Stimulated activated CD8-positive, alpha-beta memory T cell treated with anti-CD3 and anti-CD28 coated beads, Interleukin-4, amount 100 ng/mL, for 48 hours (primary cell): Measurements from ENCODE around the gene POLD4.
A peak's percentile ranks its signal among the peaks of the same experiment; 100 is the strongest.

ENCODE experiments used
- DNase-seq: peaks from one replicate; pipeline ENCODE4 v3.0.0-alpha.2; 2020

POLD4 gene

GRCh38 chr11:67314218-67314617 lies 39.1 kb downstream of the POLD4 start:
- DNase-seq = no peak

- DNase-seq = no peak
Observed at GRCh38 chr11:67313125-67313890, 40.0 kb downstream of the POLD4 start.

- peak; percentile 50 for DNase-seq
Observed at GRCh38 chr11:67312187-67313021, 40.9 kb downstream of the POLD4 start.

- DNase-seq = no peak
Observed at GRCh38 chr11:67311556-67312082, 41.7 kb downstream of the POLD4 start.

GRCh38 chr11:67311051-67311555 lies 42.2 kb downstream of the POLD4 start:
- DNase-seq = no peak

GRCh38 chr11:67310246-67311050 lies 42.9 kb downstream of the POLD4 start:
- no peak for DNase-seq

GRCh38 chr11:67309661-67310061 lies 43.7 kb downstream of the POLD4 start:
- no peak for DNase-seq

- DNase-seq = no peak
Observed at GRCh38 chr11:67309166-67309565, 44.2 kb downstream of the POLD4 start.

GRCh38 chr11:67308031-67308866 lies 45.1 kb downstream of the POLD4 start:
- no peak for DNase-seq

GRCh38 chr11:67307545-67308001 lies 45.8 kb downstream of the POLD4 start:
- DNase-seq = no peak

- DNase-seq = no peak
Observed at GRCh38 chr11:67306769-67307544, 46.4 kb downstream of the POLD4 start.

GRCh38 chr11:67304511-67305113 lies 48.7 kb downstream of the POLD4 start:
- no peak for DNase-seq

- no peak for DNase-seq
Observed at GRCh38 chr11:67303835-67304411, 49.4 kb downstream of the POLD4 start.

- DNase-seq = peak; percentile 69
Observed at GRCh38 chr11:67303132-67303834, 50.1 kb downstream of the POLD4 start, which contains the start of gene SSH3. Gene SSH3 (plus strand): TSS chr11:67303530. CDS start chr11:67303626, 96 bp downstream.

- no peak for DNase-seq
Observed at GRCh38 chr11:67302571-67303131, 50.7 kb downstream of the POLD4 start.

GRCh38 chr11:67301951-67302516 lies 51.3 kb downstream of the POLD4 start:
- no peak for DNase-seq

GRCh38 chr11:67301313-67301921 lies 51.9 kb downstream of the POLD4 start:
- DNase-seq = no peak
